Activated CD4-positive, alpha-beta T cell treated with anti-CD3 and anti-CD28 coated beads, Interleukin-2, amount 10 ng/mL, durations not matched to agents 24 days and 14 days (primary cell): ENCODE results near the gene LRRC7. TPM values are rescaled to one million over a fixed set of nuclear protein-coding genes. Genes with fewer than 3 reads are reported as not detected.
"Not testable (repeated sequence)": the region's sequence is repeated elsewhere in the genome, so short reads cannot be mapped to it uniquely, and the experiment has no call there.

ENCODE experiments used
- DNase-seq: peaks from one replicate; pipeline ENCODE4 v3.0.0; 2022
- H3K27ac Mint-ChIP-seq: one replicate; pipeline ENCODE4 v1.8.0; 2022; ENCODE audit warnings: mild to moderate bottlenecking, mixed read lengths
- H3K27me3 Mint-ChIP-seq: one replicate; pipeline ENCODE4 v1.8.0; 2022; ENCODE audit warnings: mixed read lengths
- H3K36me3 Mint-ChIP-seq: one replicate; pipeline ENCODE4 v1.8.0; 2022; ENCODE audit warnings: low read depth, mild to moderate bottlenecking, mixed read lengths
- H3K4me1 Mint-ChIP-seq: one replicate; pipeline ENCODE4 v1.8.0; 2021; ENCODE audit warnings: mixed read lengths
- H3K4me3 Mint-ChIP-seq: one replicate; pipeline ENCODE4 v1.8.0; 2022; ENCODE audit warnings: mild to moderate bottlenecking, moderate library complexity, mixed read lengths
- H3K9me3 Mint-ChIP-seq: one replicate; pipeline ENCODE4 v1.8.0; 2021; ENCODE audit warnings: mixed read lengths
- intact Hi-C: fragments of 100-400 bp; cut with micrococcal nuclease; formaldehyde crosslinking; loops from one replicate; pipeline ENCODE4 v1.15.1; 2023
- total RNA-seq: library from RNA; stranded (reverse); gene quantifications from 2 replicates; pipeline ENCODE4 v1.2.3, GENCODE V29; 2022

LRRC7 gene
- total RNA-seq, 1 donor from 2014 or later = 0.07 TPM

DNA sequence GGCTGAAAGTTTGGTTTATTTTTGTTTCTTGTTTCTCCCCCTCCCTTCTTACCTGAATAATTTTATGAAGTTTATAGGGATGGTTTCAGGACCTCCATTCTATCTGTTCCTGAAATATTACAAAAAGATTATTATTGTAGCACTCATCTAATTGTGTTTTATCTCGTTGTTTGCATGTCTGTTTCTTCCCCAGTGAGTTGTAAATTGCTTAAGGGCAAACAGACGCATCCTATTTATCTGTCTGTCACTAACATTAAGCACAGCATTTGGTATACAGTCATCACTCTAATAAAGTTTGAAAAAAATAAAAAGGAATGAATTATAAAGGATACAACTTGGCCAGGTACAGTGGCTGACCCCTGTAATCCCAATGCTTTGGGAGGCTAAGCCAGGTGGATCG lies 123.5 kb downstream of the LRRC7 start:
- intact Hi-C loops = no loop called here
- no peaks in the 10 kb centered on the region for H3K4me1 Mint-ChIP-seq
- H3K9me3 Mint-ChIP-seq = no peaks in the 10 kb centered on the region

DNA sequence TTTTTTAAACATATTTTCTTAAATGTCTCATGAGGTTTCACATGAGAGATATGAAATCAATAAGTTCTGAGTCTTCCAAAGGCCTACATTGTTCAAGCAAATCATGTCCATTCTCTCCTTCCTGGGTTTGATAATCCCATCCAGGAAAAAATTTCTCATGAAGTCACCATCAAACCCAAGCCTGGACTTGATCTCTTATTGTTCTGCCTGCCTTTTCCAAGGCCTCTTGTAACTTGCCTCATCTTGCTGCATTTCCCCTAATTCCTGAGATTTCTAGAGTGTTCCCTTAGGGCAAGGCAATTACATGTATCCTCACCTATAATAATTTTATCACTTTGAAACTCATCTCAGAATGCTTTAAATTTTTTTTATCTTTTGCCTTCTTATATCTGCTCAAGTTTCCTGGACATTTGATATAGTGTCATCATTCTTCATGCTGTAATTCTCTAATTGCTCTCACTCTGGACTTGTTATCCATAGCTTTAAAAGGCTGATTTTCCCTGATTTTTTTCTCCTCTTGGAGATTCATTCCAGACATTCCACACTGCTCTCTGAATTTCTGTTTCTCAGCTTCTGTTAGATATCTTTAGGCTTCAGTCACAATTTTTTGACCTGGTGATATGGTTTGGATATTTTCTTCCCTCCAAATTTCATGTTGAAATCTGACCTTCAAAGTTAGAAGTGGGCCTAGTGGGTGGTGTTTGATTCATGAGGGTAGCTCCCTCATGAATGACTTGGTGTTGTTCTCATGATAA lies 126.4 kb downstream of the LRRC7 start:
- no peaks in the 10 kb centered on the region for H3K4me1 Mint-ChIP-seq
- no peaks in the 10 kb centered on the region for H3K27me3 Mint-ChIP-seq
- no peak overlapping the region for H3K27ac Mint-ChIP-seq
- H3K4me3 Mint-ChIP-seq = no peak overlapping the region
- H3K9me3 Mint-ChIP-seq = peaks cover 5% of the 10 kb centered on the region
- no peaks in the 10 kb centered on the region for H3K36me3 Mint-ChIP-seq
- intact Hi-C loops = no loop called here
- DNase-seq = no peak

More for the DNA sequence above, 123.5 kb downstream of the LRRC7 start:
- Mint-ChIP-seq H3K27me3 (no peaks in the 10 kb centered on the region), H3K4me3 (no peak overlapping the region), H3K27ac (no peak overlapping the region), H3K36me3 (no peaks in the 10 kb centered on the region)
- no peak for DNase-seq

DNA sequence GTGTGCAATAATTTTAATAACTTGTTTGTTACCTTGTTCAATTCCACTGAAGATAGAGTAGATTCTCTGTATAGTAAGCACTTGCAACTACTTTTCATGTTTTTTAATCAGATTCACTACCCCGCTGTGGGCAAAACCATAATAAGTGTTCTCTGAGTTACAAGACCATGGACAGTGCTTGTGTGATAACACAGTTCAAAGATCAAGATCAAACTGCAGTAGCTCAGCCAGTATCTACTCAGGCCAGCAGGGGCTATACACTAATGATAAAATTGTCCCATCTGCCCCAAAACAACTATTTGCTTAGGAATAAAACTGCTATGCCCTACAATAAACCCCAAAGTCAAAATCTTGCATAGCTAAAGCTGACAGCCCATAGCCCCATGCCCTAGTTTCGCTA lies 129.6 kb downstream of the LRRC7 start:
- intact Hi-C loops = no loop called here
- no peak overlapping the region for H3K27ac Mint-ChIP-seq

DNA sequence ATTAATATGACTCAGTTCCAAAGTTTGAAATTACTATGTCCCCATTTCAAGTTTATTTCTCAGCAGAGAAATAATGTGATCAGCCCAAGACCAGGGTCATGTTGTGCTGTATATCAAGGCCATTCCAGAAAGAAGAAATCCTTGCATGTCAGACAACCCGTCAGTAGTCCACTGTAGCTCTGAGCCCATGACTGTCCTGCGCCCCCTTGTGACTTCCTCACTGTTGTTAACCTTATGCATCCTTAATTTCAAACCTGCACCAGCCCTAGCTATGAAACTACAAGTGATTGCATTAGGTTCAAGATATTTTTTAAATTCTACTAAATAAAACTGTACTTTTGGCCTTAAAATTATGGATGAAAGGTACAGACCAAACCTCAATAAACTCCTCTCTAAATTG lies 133.0 kb downstream of the LRRC7 start:
- DNase-seq = no peak
- peaks cover 5% of the 10 kb centered on the region for H3K9me3 Mint-ChIP-seq
- no peak overlapping the region for H3K4me3 Mint-ChIP-seq
- intact Hi-C loops = no loop called here
- H3K4me1 Mint-ChIP-seq = no peaks in the 10 kb centered on the region
- no peaks in the 10 kb centered on the region for H3K36me3 Mint-ChIP-seq
- H3K27ac Mint-ChIP-seq = no peak overlapping the region
- H3K27me3 Mint-ChIP-seq = no peaks in the 10 kb centered on the region

More for the DNA sequence above, 129.6 kb downstream of the LRRC7 start:
- H3K4me1 Mint-ChIP-seq = no peaks in the 10 kb centered on the region
- peaks cover 5% of the 10 kb centered on the region for H3K9me3 Mint-ChIP-seq
- DNase-seq = no peak
- H3K4me3 Mint-ChIP-seq = no peak overlapping the region
- H3K36me3 Mint-ChIP-seq = no peaks in the 10 kb centered on the region
- H3K27me3 Mint-ChIP-seq = no peaks in the 10 kb centered on the region

DNA sequence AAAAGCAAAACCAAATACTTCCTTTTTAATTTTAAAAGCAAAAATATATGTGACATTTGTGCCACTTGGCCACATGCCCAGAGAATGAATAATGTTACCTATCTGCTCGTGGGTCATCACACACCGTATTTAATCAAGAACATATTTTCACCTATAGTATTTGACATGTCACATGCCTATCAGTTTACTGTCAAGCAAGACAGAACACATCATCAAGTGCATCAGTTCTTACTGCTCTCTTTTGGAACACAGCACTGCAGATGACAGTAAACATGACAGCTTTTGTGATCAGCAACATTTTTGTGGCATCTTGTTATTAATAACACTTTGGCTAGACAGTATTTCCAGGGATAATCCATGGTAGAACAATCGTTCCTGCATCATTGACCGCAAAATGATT lies 134.4 kb downstream of the LRRC7 start:
- H3K27me3 Mint-ChIP-seq = no peaks in the 10 kb centered on the region
- no peaks in the 10 kb centered on the region for H3K4me1 Mint-ChIP-seq
- intact Hi-C loops = no loop called here
- H3K9me3 Mint-ChIP-seq = peaks cover 2% of the 10 kb centered on the region
- H3K36me3 Mint-ChIP-seq = no peaks in the 10 kb centered on the region
- no peak overlapping the region for H3K4me3 Mint-ChIP-seq
- no peak overlapping the region for H3K27ac Mint-ChIP-seq
- DNase-seq = no peak

DNA sequence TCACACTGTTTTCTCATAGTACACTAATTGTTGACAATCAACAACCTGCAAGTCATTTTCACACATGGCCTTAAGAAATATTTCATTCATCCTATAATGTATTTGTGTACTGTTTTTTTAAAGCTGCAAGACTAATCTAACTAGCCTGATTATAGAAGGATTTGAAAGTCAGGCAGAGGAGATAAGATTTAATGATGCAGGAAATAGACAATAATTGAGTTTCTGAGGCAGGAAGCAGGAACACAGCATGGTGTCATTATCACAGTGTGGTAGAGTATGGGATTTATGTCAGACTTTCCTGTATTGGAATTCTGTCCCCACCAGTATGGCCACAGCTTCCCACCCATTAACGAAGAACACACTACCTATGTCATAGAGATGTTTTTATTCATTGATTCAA lies 138.8 kb downstream of the LRRC7 start:
- intact Hi-C loops = no loop called here
- H3K36me3 Mint-ChIP-seq = no peaks in the 10 kb centered on the region

DNA sequence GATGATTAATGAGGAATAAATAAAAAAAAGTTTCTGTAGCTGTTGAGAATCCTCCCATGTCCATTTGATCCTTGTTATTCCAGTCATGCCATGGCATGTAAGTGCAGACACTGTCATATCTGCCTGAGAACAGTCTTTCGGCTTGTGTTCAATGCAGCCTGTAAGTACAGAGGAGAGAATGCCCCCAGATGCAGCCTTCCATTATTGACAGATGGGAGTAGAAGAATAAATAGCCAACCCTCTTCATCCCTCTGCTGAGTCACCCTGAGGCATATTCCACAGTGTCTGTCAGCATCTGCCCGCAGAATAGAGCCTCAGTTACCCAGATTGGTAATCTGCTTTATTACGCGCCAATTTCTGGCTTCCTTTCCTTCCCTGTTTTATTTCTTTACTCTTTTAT lies 139.4 kb downstream of the LRRC7 start:
- Mint-ChIP-seq H3K4me3 (no peak overlapping the region), H3K4me1 (no peaks in the 10 kb centered on the region), H3K27me3 (no peaks in the 10 kb centered on the region), H3K9me3 (no peaks in the 10 kb centered on the region), H3K27ac (no peak overlapping the region), H3K36me3 (no peaks in the 10 kb centered on the region)
- no peak for DNase-seq
- intact Hi-C loops = no loop called here

More for the DNA sequence above, 138.8 kb downstream of the LRRC7 start:
- Mint-ChIP-seq H3K4me3 (no peak overlapping the region), H3K27ac (no peak overlapping the region), H3K4me1 (no peaks in the 10 kb centered on the region), H3K9me3 (no peaks in the 10 kb centered on the region), H3K27me3 (no peaks in the 10 kb centered on the region)
- no peak for DNase-seq

DNA sequence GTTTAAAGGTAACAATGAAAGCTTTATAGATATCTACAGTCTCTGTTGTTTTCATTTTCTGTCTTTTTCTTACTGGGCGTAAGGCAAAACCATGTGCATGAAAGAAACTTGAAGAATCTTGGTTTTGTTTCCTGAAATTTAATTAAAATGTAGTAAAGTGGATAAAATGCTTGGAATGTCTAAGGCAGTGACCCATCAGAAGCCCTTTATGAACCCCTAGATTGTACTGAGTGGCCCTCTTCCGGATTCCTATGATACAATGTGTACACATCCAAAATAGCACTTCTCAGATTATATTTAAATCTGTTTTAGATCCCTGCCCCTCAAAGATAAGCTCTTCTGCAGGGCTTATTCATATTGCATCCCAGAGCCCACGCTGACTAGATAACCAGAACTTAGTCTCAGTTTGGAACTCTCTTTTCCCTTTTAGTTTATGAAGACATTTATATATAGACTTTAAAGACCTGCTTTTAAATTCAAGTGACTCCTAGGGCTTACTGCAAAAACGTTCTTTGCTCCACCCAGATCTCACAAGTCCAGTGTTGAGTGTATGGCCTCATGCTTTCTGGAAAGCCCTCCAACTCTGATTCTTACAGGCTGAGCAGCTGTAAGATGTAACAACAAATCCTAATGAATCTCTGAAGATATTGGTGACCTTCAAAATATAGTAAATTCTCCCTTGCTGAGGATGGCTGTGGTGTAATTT lies 142.9 kb downstream of the LRRC7 start:
- intact Hi-C loops = no loop called here
- H3K36me3 Mint-ChIP-seq = no peaks in the 10 kb centered on the region

DNA sequence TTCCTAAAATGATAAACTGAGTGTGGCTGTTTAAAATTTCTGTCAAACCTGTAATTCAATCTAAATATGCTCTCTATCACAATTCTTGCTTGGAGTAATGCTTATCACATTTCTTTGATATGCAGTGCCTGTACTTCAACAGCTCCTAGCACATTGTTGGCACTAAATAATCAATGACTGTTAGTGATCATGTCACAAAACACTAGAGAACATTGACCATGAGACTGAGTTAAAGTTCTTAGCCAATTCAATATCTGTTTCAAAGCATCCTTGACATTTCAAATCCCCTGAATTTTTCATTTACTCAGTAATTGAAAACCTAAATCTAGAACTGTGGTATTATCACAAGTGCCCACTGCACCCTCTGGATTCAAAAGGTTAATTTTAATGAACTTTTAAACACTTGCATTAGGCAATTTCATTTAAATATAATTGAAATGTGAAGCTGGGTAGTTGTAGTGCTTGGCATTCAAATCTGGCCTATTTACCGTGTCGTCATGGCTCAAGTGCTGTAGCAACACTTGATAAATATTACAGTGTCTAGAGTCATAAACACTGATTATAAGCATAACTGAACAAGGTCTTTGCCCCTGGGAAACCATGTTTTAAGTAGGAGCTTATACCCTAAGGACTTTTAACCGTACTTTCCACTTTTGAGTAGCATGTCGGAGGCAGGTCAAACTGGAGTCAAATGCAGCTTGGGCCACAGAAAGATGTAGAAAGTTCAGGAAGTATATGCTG lies 143.6 kb downstream of the LRRC7 start:
- no peaks in the 10 kb centered on the region for H3K36me3 Mint-ChIP-seq
- no peak for DNase-seq

More for the DNA sequence above, 142.9 kb downstream of the LRRC7 start:
- Mint-ChIP-seq H3K27ac (no peak overlapping the region), H3K4me3 (no peak overlapping the region), H3K4me1 (no peaks in the 10 kb centered on the region), H3K27me3 (no peaks in the 10 kb centered on the region), H3K9me3 (no peaks in the 10 kb centered on the region)
- DNase-seq = no peak

DNA sequence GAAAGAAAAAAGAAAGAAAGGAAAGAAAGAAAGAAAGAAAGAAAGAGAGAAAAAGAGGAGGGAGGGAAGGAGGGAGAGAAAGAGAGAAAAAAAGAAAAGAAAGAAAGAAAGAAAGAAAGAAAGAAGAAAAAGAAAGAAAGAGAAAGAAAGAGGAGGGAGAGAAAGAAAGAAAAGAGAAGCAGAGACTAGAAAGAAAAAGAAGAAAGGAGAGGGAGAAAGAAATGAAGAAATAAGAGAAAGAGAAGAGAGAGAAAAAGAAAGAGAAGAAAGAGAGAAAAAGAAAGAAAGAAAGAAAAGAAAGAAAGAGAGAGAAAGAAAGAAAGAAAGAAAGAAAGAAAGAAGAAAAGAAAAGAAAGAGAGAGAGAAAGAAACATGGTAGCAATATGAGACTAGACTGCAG lies 150.1 kb downstream of the LRRC7 start:
- H3K27ac Mint-ChIP-seq, DNase-seq, intact Hi-C loops, H3K36me3 Mint-ChIP-seq, H3K27me3 Mint-ChIP-seq, H3K4me1 Mint-ChIP-seq, H3K9me3 Mint-ChIP-seq, H3K4me3 Mint-ChIP-seq: not testable (repeated sequence)

More for the DNA sequence above, 143.6 kb downstream of the LRRC7 start:
- intact Hi-C loops = no loop called here
- H3K4me1 Mint-ChIP-seq = no peaks in the 10 kb centered on the region
- no peaks in the 10 kb centered on the region for H3K27me3 Mint-ChIP-seq
- H3K4me3 Mint-ChIP-seq = no peak overlapping the region
- no peak overlapping the region for H3K27ac Mint-ChIP-seq
- no peaks in the 10 kb centered on the region for H3K9me3 Mint-ChIP-seq

DNA sequence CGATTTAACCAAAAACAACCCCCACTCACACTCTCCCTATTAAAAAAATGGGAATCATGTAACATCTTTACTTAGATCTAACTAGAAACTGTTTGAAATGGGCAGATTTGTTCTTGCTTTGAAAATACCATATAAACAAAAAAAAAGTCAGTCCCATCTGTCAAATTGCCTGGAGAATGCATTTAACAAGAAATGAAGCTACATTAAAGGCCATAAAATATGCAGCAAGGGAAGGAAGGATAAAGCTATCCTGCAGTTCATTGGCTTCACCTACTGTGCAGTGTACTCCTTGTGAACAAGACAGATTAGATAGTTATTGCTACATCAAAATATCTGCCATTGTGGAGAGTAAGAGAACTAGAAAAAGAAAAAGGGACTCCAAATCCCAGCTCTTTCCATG lies 160.5 kb downstream of the LRRC7 start:
- Mint-ChIP-seq H3K9me3 (peaks cover 7% of the 10 kb centered on the region), H3K36me3 (no peaks in the 10 kb centered on the region), H3K4me3 (no peak overlapping the region), H3K27me3 (no peaks in the 10 kb centered on the region), H3K4me1 (no peaks in the 10 kb centered on the region), H3K27ac (no peak overlapping the region)
- DNase-seq = no peak
- intact Hi-C loops = no loop called here

DNA sequence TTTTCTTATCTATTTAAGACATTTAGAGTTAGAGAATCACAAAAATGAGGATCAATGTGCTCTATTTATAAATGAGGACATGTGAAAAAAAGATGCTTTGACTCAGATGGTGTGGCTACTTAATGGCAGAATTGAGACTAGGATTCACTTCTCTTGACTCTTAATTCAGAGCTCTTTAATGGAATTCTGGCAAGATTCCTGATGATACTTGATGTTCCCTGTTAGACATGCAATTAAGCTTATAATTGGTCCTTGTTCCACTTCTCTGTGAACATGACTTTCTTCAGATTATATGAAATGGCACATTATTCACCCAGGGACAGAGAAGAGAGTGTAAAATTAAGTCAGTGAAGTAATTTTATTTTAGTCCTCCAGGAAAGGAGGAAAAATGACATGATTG lies 165.3 kb downstream of the LRRC7 start:
- Mint-ChIP-seq H3K4me1 (no peaks in the 10 kb centered on the region), H3K36me3 (no peaks in the 10 kb centered on the region)

DNA sequence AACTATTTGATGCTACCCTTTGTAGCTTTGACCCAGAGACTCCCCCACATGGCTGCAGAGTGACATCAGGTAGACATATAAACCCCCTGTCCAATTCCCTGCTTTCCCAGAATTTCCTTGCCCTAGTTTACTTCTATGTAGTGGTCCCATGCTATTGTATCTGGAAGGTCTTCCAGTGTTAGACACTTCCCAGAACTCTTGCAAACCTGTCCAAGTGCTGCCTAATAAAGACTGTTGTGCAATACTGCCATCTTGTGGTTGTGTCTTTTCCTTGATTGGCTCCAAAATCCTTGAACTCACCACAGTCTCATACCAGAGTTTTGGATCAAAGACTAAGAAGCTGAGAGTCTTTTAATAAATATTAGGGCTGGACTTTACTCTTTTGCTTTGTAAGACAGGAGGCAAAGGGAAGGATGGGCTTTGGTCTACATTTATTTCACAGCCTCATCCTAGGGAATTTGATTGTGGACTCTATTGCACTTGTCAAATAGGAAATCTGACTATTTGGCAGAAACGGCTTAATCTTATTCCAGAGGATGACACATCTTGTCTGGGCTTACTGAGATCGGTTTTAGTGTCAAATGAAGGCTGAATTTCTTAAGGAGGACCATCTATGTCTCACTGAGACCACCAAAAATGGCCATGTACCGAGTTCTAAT lies 169.9 kb downstream of the LRRC7 start:
- Mint-ChIP-seq H3K27me3 (no peaks in the 10 kb centered on the region), H3K4me3 (no peak overlapping the region), H3K9me3 (no peaks in the 10 kb centered on the region), H3K27ac (no peak overlapping the region), H3K4me1 (no peaks in the 10 kb centered on the region), H3K36me3 (no peaks in the 10 kb centered on the region)
- DNase-seq = peak; percentile 77
- intact Hi-C loops = loop anchor here (1.0 to 10.0 kb wide), 2 partner anchors 1621 to 1883 kb away; no protein-coding TSS in a partner anchor

More for the DNA sequence above, 165.3 kb downstream of the LRRC7 start:
- no peak for DNase-seq
- no peak overlapping the region for H3K27ac Mint-ChIP-seq
- H3K27me3 Mint-ChIP-seq = no peaks in the 10 kb centered on the region
- intact Hi-C loops = loop anchor here (10.0 kb wide), 1 partner anchor 1878 kb away; no protein-coding TSS in a partner anchor
- no peak overlapping the region for H3K4me3 Mint-ChIP-seq
- peaks cover 7% of the 10 kb centered on the region for H3K9me3 Mint-ChIP-seq
